ENCODE measurements around the gene CAMK1D. TPM values are rescaled to one million over a fixed set of nuclear protein-coding genes. Genes with fewer than 3 reads are reported as not detected.

CAMK1D gene
- total and polyA plus RNA-seq, 2 of the 4 experiments (the other 2 are of a cell fraction): 5.0 to 5.3 TPM

DNA sequence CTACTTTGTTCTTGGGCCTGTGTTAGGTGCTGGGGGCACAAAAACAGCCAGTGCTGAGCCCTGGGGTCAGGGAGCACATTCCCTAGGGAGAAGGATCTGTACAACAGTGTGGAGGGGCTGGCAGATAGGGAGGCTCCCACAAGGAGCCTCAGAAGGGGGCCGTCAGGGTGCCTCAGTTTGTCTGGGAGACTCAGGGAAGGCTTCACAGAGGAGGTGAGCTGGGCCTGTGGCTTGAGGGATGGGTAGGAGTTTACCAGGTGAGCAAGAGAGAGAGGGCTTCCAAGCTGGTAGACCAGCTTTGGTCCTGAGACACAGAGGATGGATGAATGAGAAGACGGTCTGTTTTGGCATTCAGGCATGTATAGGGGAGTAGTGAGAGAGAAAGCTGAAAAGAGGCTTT is 52.1 kb downstream of the CAMK1D start:
- no CpG with 5 or more reads among the region's 2 CpGs for WGBS, 2 experiments (ENCODE audit: extremely low coverage in 2 of 2, insufficient read length in 1 of 2)
- intact Hi-C loops (cut with micrococcal nuclease) (no loop called here), in situ Hi-C loops (cut with MboI; ENCODE audit: low sequenced_read_pairs) (no loop called here), dilution Hi-C loops (cut with HindIII; ENCODE audit: low sequenced_read_pairs, unreplicated experiment) (no loop called here)
- Histone ChIP-seq H3K4me2 (ENCODE audit: low read depth, low read length) (no peak overlapping the region), H3K9me3 (ENCODE audit: control insufficient read depth, insufficient read depth, low read length) (no peaks in the 10 kb centered on the region), H3K18ac (ENCODE audit: low read depth, low read length) (no peak overlapping the region), H3K27ac (ENCODE audit: insufficient read depth, low read length) (no peak overlapping the region), H3K14ac (replicated peaks; ENCODE audit: low read depth, low read length) (no peak overlapping the region), H4K8ac (ENCODE audit: low read depth in 2 of 2, low read length in 2 of 2) (no peak overlapping the region), H3K56ac (ENCODE audit: extremely low read depth, insufficient read depth, low read length) (no peak overlapping the region), H2BK120ac (ENCODE audit: low read depth, low read length) (no peak overlapping the region), H4K91ac (ENCODE audit: insufficient read depth, low read depth, low read length) (no peak overlapping the region), H2AFZ (replicated peaks; ENCODE audit: low read length, poor library complexity) (no peak overlapping the region), H3K36me3 (ENCODE audit: control insufficient read depth, insufficient read depth, low read length) (no peaks in the 10 kb centered on the region), H2AK5ac (ENCODE audit: low read depth, low read length) (no peak overlapping the region), H3K4ac (ENCODE audit: low read depth, low read length) (no peak overlapping the region), H4K5ac (ENCODE audit: low read depth, low read length) (no peak overlapping the region), H2BK5ac (ENCODE audit: low read depth, low read length, poor library complexity, severe bottlenecking) (no peak overlapping the region), H3K4me1 (ENCODE audit: control insufficient read depth, insufficient read depth, low read length) (peaks cover 8% of the 10 kb centered on the region), H3K9ac (ENCODE audit: low read depth, low read length) (no peak overlapping the region), H2BK15ac (ENCODE audit: low read depth, low read length) (no peak overlapping the region), H2BK20ac (ENCODE audit: low read depth, low read length) (no peak overlapping the region), H3K27me3 (ENCODE audit: control insufficient read depth, insufficient read depth, low read length) (no peaks in the 10 kb centered on the region), H3K23ac (ENCODE audit: low read depth, low read length) (no peak overlapping the region), H4K20me1 (ENCODE audit: insufficient read depth, low read length) (no peaks in the 10 kb centered on the region), H3K4me3 (ENCODE audit: insufficient read depth, low read depth, low read length) (no peak overlapping the region), H2AK9ac (replicated peaks; ENCODE audit: low read depth, low read length, poor library complexity) (no peak overlapping the region), H3K9me1 (ENCODE audit: insufficient read depth, low read length) (no peaks in the 10 kb centered on the region; the same call in 1 of the 2 replicates), H3K79me1 (ENCODE audit: low read depth in 1 of 2, low read length in 2 of 2) (no peaks in the 10 kb centered on the region)
- TF ChIP-seq CTCF (conservative IDR thresholded peaks at IDR 0.05; ENCODE audit: low read depth, low read length): no peak
- no peak for TF ChIP-seq RFX5 (IDR thresholded peaks at IDR 0.05; ENCODE audit: low read depth, low read length)
- no peak for TF ChIP-seq CEBPB (IDR thresholded peaks at IDR 0.05; ENCODE audit: low read depth, low read length)
- TF ChIP-seq CHD1 (IDR thresholded peaks at IDR 0.05; ENCODE audit: low read depth, low read length): no peak
- no peak for TF ChIP-seq MAZ (IDR thresholded peaks at IDR 0.05; ENCODE audit: borderline replicate concordance, low read depth, low read length)
- ChIA-PET POLR2A (ENCODE audit: unreplicated experiment) (interaction anchor here (0.6 kb wide), 1 partner anchor 31 kb away, joined by 3 read pairs; no protein-coding TSS in a partner anchor), CTCF (no interaction called here)
- DNase-seq (no peak), ATAC-seq (ENCODE audit: low read depth) (no peak)
- BruUV-seq (replicated peaks): no TSS peak

All from IMR-90 (cell line).